HepG2 (cell line): ENCODE data around the gene UBE2J1. TPM values are rescaled to one million over a fixed set of nuclear protein-coding genes. Genes with fewer than 3 reads are reported as not detected.

ENCODE experiments used
- ATAC-seq: fragments of 200-7000 bp; cut with Tn5 transposase; 3 replicates; pipeline ENCODE4 v1.9.1; 2020; ENCODE audit warnings: mild to moderate bottlenecking, moderate library complexity
- BruUV-seq: library from RNA; stranded (reverse); fragments of 400-500 nt; replicated peaks from 2 replicates; lab custom pipeline; 2021; lab: Mats Ljungman, UMichigan
- CTCF ChIA-PET: fragments of 300-600 bp; formaldehyde crosslinking; extraction: SDS; loops from one replicate; lab custom pipeline; 2021; ENCODE audit warnings: low total read pairs, inconsistent platforms, low intra/inter-chr PET ratio; lab: Yijun Ruan, JAX
- POLR2A ChIA-PET: fragments of 350-600 bp; sonication (Branson Sonifier 250); formaldehyde crosslinking; loops from one replicate; lab custom pipeline; 2020; ENCODE audit warnings: antibody characterized with exemption, inconsistent platforms; lab: Yijun Ruan, JAX
- DNase-seq: peaks from one replicate; pipeline ENCODE4 v3.0.0-alpha.2; 2015; ENCODE audit warnings: low spot score
- FAIRE-seq: peaks from 3 replicates; lab custom pipeline; 2011; peaks lifted over from hg19 to GRCh38; lab: Jason Lieb, UNC
- H2AFZ ChIP-seq: one replicate; pipeline ENCODE4 v1.6.1; 2011; ENCODE audit warnings: low read length, inconsistent platforms
- H3K27ac ChIP-seq: fragments of 300-600 bp; 3 replicates; pipeline ENCODE4 v1.8.0; 2011; ENCODE audit warnings: mixed run types, mild to moderate bottlenecking, mixed read lengths, low read length, inconsistent platforms; ENCODE audit not compliant: insufficient read depth; ENCODE audit errors: extremely low read length
- H3K27me3 ChIP-seq, 2 experiments: fragments of 200-600 bp in 1 of 2; 2 replicates in 1 of 2; 3 replicates in 1 of 2; pipeline versions ENCODE4 v1.6.0 to v1.8.0; 2011; ENCODE audit warnings: low read length in 2 of 2, mild to moderate bottlenecking in 2 of 2, moderate library complexity in 2 of 2, inconsistent platforms in 1 of 2; ENCODE audit not compliant: insufficient read depth in 2 of 2, control insufficient read depth in 1 of 2
- H3K36me3 ChIP-seq, 2 experiments: fragments of 200-600 bp in 1 of 2; replicated peaks in 1 of 2; 2 replicates in 1 of 2; 3 replicates in 1 of 2; pipeline versions ENCODE4 v1.5.1 to v1.8.0; 2011; ENCODE audit warnings: low read length in 2 of 2, inconsistent platforms in 1 of 2; ENCODE audit not compliant: insufficient read depth in 2 of 2, control insufficient read depth in 1 of 2
- H3K4me1 ChIP-seq: 2 replicates; pipeline ENCODE4 v1.5.1; 2012; ENCODE audit warnings: low read length, inconsistent platforms; ENCODE audit not compliant: insufficient read depth
- H3K4me2 ChIP-seq: 2 replicates; pipeline ENCODE4 v1.6.0; 2011; ENCODE audit warnings: low read depth, low read length, inconsistent platforms
- H3K4me3 ChIP-seq, 3 experiments: fragments of 200-600 bp in 1 of 3; sonication (generic), shearing (Covaris generic) in 1 of 3; replicated peaks in 1 of 3; 2 replicates each; pipeline ENCODE4 v1.5.1; 2011 to 2016; ENCODE audit warnings: low read length in 3 of 3, inconsistent platforms in 2 of 3, low read depth in 2 of 3, mild to moderate bottlenecking in 2 of 3, control low read depth in 1 of 3, mixed read lengths in 1 of 3; ENCODE audit not compliant: insufficient read depth in 1 of 3
- H3K79me2 ChIP-seq: one replicate; pipeline ENCODE4 v1.6.1; 2011; ENCODE audit warnings: low read length, inconsistent platforms; ENCODE audit not compliant: insufficient read depth
- H3K9ac ChIP-seq: 2 replicates; pipeline ENCODE4 v1.6.0; 2011; ENCODE audit warnings: mild to moderate bottlenecking, low read depth, low read length, inconsistent platforms; ENCODE audit not compliant: insufficient read depth
- H3K9me3 ChIP-seq: 2 replicates; pipeline ENCODE4 v1.5.1; 2012; ENCODE audit warnings: mild to moderate bottlenecking, low read length
- H4K20me1 ChIP-seq: 2 replicates; pipeline ENCODE4 v1.6.0; 2011; ENCODE audit warnings: inconsistent platforms, mild to moderate bottlenecking, low read length, moderate library complexity; ENCODE audit not compliant: insufficient read depth
- CCDC6 ChIP-seq: sonication (generic); formaldehyde crosslinking; IDR thresholded peaks from 2 replicates; pipeline ENCODE4 v1.8.1; 2022; ENCODE audit warnings: mild to moderate bottlenecking, missing genetic modification reagents, moderate library complexity
- DMAP1 ChIP-seq: IDR thresholded peaks from 2 replicates; pipeline ENCODE4 v1.6.1; 2016
- HOXA3 ChIP-seq: sonication (generic); formaldehyde crosslinking; IDR thresholded peaks from 2 replicates; pipeline ENCODE4 v1.5.0; 2020; ENCODE audit warnings: missing genetic modification reagents
- MEIS2 ChIP-seq: sonication (generic); formaldehyde crosslinking; IDR thresholded peaks from 2 replicates; pipeline ENCODE4 v1.9.0; 2021; ENCODE audit warnings: mild to moderate bottlenecking, missing genetic modification reagents
- NFATC3 ChIP-seq: sonication (generic); formaldehyde crosslinking; IDR thresholded peaks from 2 replicates; pipeline ENCODE4 v1.5.1; 2020; ENCODE audit warnings: mild to moderate bottlenecking, missing genetic modification reagents
- SP4 ChIP-seq: sonication (generic); formaldehyde crosslinking; IDR thresholded peaks from 2 replicates; pipeline ENCODE4 v1.8.1; 2023; ENCODE audit warnings: mild to moderate bottlenecking, missing genetic modification reagents
- ZBTB3 ChIP-seq: sonication (generic); formaldehyde crosslinking; IDR thresholded peaks from 2 replicates; pipeline ENCODE4 v1.4.0; 2020; ENCODE audit warnings: low read depth, mild to moderate bottlenecking, moderate library complexity, missing genetic modification reagents, borderline replicate concordance
- ZBTB42 ChIP-seq: sonication (generic); formaldehyde crosslinking; IDR thresholded peaks from 2 replicates; pipeline ENCODE4 v1.5.0; 2020; ENCODE audit warnings: mild to moderate bottlenecking, missing genetic modification reagents
- ZMAT3 ChIP-seq: sonication (generic); formaldehyde crosslinking; conservative IDR thresholded peaks from 2 replicates; pipeline ENCODE4 v1.7.0; 2021; ENCODE audit warnings: missing genetic modification reagents
- ZNF546 ChIP-seq: sonication (generic); formaldehyde crosslinking; conservative IDR thresholded peaks from 2 replicates; pipeline ENCODE4 v1.8.1; 2023; ENCODE audit warnings: mild to moderate bottlenecking, missing genetic modification reagents
- WGBS: methylation state at CpG from one replicate; pipeline ENCODE4 v1.1.6; 2017; ENCODE audit warnings: low lambda C conversion rate; 5-methylcytosine and 5-hydroxymethylcytosine counted together
- in situ Hi-C: cut with HindIII; loops from 2 replicates; pipeline ENCODE4 v1.10.0; 2017; ENCODE audit warnings: low pct_unique_long_range_greater_than_20kb; ENCODE audit not compliant: extremely low pct_ligation_motif_present
- intact Hi-C: fragments of 100-400 bp; cut with micrococcal nuclease; formaldehyde crosslinking; loops from one replicate; pipeline ENCODE4 v1.10.0; 2022; ENCODE audit not compliant: unreplicated experiment
- polyA plus RNA-seq, 8 experiments: library from polyadenylated mRNA; depleted of rRNA in 3 of 8; stranded (reverse) in 7 of 8; unstranded in 1 of 8; fragments of >200 nt; fragmentation: Illumina TruSeq in 4 of 8; extraction: Trizol in 4 of 8; gene quantifications; 2 replicates each; pipeline versions ENCODE4 v1.2.1 to v1.2.3, GENCODE V29; 2011 to 2016; ENCODE audit warnings: low read depth in 4 of 8, missing spikeins in 1 of 8, mixed read lengths in 1 of 8; ENCODE audit not compliant: insufficient read depth in 1 of 8
- total RNA-seq, 5 experiments: library from RNA; depleted of rRNA; stranded (reverse); fragments of >200 nt; fragmentation: Illumina TruSeq; extraction: Trizol; gene quantifications; 2 replicates each; pipeline ENCODE4 v1.2.3, GENCODE V29; 2016; ENCODE audit warnings: low read depth in 1 of 5
- TF ChIP-seq, protein P1 (sequence below): sonication (generic); formaldehyde crosslinking; IDR thresholded peaks from 2 replicates; pipeline ENCODE4 v1.4.0; 2020; ENCODE audit warnings: missing genetic modification reagents, borderline replicate concordance
- TF ChIP-seq, protein P2 (sequence below): sonication (generic); formaldehyde crosslinking; IDR thresholded peaks from 2 replicates; pipeline ENCODE4 v1.5.0; 2020; ENCODE audit warnings: missing genetic modification reagents
- TF ChIP-seq, protein P3 (sequence below): sonication (generic); formaldehyde crosslinking; IDR thresholded peaks from 2 replicates; pipeline ENCODE4 v1.8.1; 2023; ENCODE audit warnings: mild to moderate bottlenecking, missing genetic modification reagents
- TF ChIP-seq, protein P4 (sequence below): sonication (generic); formaldehyde crosslinking; IDR thresholded peaks from 2 replicates; pipeline ENCODE4 v1.5.0; 2020; ENCODE audit warnings: mild to moderate bottlenecking, low read depth, missing genetic modification reagents, borderline replicate concordance
- TF ChIP-seq, protein P5 (sequence below): sonication (generic); formaldehyde crosslinking; IDR thresholded peaks from 2 replicates; pipeline ENCODE4 v1.4.0; 2020; ENCODE audit warnings: missing genetic modification reagents
- TF ChIP-seq, protein P6 (sequence below): sonication (generic); formaldehyde crosslinking; IDR thresholded peaks from 2 replicates; pipeline ENCODE4 v1.4.0; 2020; ENCODE audit warnings: missing genetic modification reagents

Gene UBE2J1
- total and polyA plus RNA-seq, 2 of the 13 experiments (the other 11 are each of a cell fraction or from before 2014, with no cell fraction given): 19.3 to 24.6 TPM

DNA sequence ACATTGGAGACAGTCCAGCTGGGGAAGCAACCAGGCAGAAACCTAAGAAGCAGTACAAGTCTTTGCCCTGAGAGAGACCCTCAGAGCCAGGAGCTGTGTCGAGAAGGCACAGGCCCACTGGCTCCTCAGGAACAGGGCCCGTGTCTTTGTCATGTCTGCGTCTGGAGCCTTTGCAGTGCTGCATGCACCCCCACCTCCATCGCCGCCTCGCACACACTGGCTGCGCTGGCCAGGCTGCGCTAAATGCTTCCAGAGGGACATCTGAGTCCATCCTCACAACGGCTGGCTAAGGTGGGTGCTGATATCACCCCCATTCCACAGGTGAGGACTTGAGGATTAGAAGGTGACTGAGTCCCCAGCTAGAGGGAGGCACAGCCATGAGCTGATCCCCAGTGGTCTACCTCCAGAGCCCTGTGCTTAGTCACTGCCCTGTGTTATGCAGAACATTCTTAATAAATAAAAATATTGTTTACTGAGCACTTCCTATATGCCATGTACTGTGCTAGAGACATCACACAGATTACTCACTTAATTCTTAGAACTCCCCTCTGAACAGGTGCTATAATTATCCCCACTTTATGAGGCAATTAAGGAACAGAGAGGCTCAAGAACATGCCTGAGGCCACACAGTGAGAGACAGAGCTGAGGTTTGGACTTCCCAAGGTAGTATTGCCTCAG, 65.0 kb downstream of the UBE2J1 start:
- TF ChIP-seq, protein P1, sequence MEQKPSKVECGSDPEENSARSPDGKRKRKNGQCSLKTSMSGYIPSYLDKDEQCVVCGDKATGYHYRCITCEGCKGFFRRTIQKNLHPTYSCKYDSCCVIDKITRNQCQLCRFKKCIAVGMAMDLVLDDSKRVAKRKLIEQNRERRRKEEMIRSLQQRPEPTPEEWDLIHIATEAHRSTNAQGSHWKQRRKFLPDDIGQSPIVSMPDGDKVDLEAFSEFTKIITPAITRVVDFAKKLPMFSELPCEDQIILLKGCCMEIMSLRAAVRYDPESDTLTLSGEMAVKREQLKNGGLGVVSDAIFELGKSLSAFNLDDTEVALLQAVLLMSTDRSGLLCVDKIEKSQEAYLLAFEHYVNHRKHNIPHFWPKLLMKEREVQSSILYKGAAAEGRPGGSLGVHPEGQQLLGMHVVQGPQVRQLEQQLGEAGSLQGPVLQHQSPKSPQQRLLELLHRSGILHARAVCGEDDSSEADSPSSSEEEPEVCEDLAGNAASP (CRISPR knock-in tag): no peak
- no peak for TF ChIP-seq NFATC3 (CRISPR knock-in tag)
- TF ChIP-seq CCDC6 (CRISPR knock-in tag): no peak
- TF ChIP-seq, protein P2, sequence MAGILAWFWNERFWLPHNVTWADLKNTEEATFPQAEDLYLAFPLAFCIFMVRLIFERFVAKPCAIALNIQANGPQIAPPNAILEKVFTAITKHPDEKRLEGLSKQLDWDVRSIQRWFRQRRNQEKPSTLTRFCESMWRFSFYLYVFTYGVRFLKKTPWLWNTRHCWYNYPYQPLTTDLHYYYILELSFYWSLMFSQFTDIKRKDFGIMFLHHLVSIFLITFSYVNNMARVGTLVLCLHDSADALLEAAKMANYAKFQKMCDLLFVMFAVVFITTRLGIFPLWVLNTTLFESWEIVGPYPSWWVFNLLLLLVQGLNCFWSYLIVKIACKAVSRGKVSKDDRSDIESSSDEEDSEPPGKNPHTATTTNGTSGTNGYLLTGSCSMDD: no peak
- TF ChIP-seq, protein P3, sequence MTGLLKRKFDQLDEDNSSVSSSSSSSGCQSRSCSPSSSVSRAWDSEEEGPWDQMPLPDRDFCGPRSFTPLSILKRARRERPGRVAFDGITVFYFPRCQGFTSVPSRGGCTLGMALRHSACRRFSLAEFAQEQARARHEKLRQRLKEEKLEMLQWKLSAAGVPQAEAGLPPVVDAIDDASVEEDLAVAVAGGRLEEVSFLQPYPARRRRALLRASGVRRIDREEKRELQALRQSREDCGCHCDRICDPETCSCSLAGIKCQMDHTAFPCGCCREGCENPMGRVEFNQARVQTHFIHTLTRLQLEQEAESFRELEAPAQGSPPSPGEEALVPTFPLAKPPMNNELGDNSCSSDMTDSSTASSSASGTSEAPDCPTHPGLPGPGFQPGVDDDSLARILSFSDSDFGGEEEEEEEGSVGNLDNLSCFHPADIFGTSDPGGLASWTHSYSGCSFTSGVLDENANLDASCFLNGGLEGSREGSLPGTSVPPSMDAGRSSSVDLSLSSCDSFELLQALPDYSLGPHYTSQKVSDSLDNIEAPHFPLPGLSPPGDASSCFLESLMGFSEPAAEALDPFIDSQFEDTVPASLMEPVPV (CRISPR knock-in tag): no peak
- TF ChIP-seq ZMAT3 (CRISPR knock-in tag): no peak
- TF ChIP-seq ZBTB3: no peak
- TF ChIP-seq, protein P4, sequence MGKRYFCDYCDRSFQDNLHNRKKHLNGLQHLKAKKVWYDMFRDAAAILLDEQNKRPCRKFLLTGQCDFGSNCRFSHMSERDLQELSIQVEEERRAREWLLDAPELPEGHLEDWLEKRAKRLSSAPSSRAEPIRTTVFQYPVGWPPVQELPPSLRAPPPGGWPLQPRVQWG (CRISPR knock-in tag): no peak
- TF ChIP-seq, protein P5, sequence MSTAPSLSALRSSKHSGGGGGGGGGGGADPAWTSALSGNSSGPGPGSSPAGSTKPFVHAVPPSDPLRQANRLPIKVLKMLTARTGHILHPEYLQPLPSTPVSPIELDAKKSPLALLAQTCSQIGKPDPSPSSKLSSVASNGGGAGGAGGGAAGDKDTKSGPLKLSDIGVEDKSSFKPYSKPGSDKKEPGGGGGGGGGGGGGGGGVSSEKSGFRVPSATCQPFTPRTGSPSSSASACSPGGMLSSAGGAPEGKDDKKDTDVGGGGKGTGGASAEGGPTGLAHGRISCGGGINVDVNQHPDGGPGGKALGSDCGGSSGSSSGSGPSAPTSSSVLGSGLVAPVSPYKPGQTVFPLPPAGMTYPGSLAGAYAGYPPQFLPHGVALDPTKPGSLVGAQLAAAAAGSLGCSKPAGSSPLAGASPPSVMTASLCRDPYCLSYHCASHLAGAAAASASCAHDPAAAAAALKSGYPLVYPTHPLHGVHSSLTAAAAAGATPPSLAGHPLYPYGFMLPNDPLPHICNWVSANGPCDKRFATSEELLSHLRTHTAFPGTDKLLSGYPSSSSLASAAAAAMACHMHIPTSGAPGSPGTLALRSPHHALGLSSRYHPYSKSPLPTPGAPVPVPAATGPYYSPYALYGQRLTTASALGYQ: no peak
- TF ChIP-seq SP4: no peak
- TF ChIP-seq, protein P6, sequence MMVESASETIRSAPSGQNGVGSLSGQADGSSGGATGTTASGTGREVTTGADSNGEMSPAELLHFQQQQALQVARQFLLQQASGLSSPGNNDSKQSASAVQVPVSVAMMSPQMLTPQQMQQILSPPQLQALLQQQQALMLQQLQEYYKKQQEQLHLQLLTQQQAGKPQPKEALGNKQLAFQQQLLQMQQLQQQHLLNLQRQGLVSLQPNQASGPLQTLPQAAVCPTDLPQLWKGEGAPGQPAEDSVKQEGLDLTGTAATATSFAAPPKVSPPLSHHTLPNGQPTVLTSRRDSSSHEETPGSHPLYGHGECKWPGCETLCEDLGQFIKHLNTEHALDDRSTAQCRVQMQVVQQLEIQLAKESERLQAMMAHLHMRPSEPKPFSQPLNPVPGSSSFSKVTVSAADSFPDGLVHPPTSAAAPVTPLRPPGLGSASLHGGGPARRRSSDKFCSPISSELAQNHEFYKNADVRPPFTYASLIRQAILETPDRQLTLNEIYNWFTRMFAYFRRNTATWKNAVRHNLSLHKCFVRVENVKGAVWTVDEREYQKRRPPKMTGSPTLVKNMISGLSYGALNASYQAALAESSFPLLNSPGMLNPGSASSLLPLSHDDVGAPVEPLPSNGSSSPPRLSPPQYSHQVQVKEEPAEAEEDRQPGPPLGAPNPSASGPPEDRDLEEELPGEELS (CRISPR knock-in tag): no peak
- no peak for TF ChIP-seq DMAP1 (CRISPR knock-in tag)
- TF ChIP-seq MEIS2 (CRISPR knock-in tag): no peak
- TF ChIP-seq HOXA3 (CRISPR knock-in tag): no peak
- TF ChIP-seq ZBTB42: no peak
- no peak for TF ChIP-seq ZNF546
- BruUV-seq: no TSS peak
- Histone ChIP-seq H3K9ac (no peak overlapping the region), H3K79me2 (no peaks in the 10 kb centered on the region), H3K36me3 (no peaks in the 10 kb centered on the region), H3K4me3 (no peak overlapping the region), H3K4me2 (no peak overlapping the region), H3K4me1 (no peaks in the 10 kb centered on the region), H4K20me1 (no peaks in the 10 kb centered on the region), H3K9me3 (no peaks in the 10 kb centered on the region), H2AFZ (no peak overlapping the region), H3K27ac (no peak overlapping the region), H3K27me3 (peaks cover 3 to 27% of the 10 kb centered on the region in 2 experiments; a peak in 4 of 5 replicates)
- no peak for ATAC-seq
- no peak for DNase-seq
- WGBS: 76% methylated on average over 5 of the region's 9 CpGs
- no peak for FAIRE-seq
- in situ Hi-C loops: no loop called here
- ChIA-PET CTCF (no interaction called here), POLR2A (no interaction called here)
- intact Hi-C loops: no loop called here
